ENCODE results near the gene TRIM52. TPM values are rescaled to one million over a fixed set of nuclear protein-coding genes. Genes with fewer than 3 reads are reported as not detected.

Gene TRIM52
- total and polyA plus RNA-seq, 9 of the 15 experiments (the other 6 are each of a cell fraction or from before 2014, with no cell fraction given), result 3.3 to 21.9 (median 13.5) TPM

DNA sequence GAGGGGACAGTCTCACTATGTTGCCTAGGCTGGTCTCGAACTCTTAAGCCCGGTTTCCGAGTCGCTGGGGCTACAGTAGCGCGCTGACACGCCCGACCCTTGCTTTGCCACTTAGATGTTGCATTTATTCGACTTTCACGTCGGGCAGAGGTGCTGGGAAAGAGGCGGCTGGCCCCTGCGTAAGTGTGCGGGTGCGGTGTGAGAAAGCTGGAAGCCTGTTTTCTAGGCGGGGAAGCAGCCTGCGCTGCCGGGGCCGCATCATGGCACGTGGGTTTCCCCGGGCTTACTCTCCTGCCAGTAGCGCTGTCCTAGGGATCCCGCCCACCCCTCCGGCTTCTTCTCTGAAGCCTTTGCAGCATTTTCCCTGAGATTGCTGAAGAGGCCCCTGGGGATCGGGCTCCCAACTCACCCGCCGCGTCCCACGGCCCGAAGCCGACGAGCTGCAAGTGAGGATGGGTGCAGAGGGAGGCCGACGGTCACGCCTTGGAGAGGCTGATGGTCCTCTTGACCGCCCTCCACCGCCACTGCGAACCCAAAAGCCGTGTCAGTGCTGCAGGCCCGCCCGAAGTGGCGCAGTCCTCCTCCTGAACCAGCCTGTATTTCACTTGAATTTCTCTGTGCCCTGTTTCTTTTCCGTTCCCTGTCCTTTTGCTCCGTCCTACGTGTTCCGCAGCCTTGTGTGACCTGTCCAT, 43.7 kb downstream of the TRIM52 start (continued):
- TF ChIP-seq, protein P1, sequence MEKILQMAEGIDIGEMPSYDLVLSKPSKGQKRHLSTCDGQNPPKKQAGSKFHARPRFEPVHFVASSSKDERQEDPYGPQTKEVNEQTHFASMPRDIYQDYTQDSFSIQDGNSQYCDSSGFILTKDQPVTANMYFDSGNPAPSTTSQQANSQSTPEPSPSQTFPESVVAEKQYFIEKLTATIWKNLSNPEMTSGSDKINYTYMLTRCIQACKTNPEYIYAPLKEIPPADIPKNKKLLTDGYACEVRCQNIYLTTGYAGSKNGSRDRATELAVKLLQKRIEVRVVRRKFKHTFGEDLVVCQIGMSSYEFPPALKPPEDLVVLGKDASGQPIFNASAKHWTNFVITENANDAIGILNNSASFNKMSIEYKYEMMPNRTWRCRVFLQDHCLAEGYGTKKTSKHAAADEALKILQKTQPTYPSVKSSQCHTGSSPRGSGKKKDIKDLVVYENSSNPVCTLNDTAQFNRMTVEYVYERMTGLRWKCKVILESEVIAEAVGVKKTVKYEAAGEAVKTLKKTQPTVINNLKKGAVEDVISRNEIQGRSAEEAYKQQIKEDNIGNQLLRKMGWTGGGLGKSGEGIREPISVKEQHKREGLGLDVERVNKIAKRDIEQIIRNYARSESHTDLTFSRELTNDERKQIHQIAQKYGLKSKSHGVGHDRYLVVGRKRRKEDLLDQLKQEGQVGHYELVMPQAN (IDR thresholded peaks at IDR 0.05; ENCODE audit: borderline replicate concordance), result peak; percentile 58
- TF ChIP-seq SMARCB1 (IDR thresholded peaks at IDR 0.05; ENCODE audit: insufficient read length, low read depth) (no peak), ETV6 (IDR thresholded peaks at IDR 0.05; ENCODE audit: borderline replicate concordance in 1 of 2, low read depth in 2 of 2, low read length in 1 of 2) (no peak), ETV6 (CRISPR knock-in tag; IDR thresholded peaks at IDR 0.05; ENCODE audit: borderline replicate concordance) (no peak), ELK3 (CRISPR knock-in tag; IDR thresholded peaks at IDR 0.05) (no peak), SOX6 (IDR thresholded peaks at IDR 0.05) (no peak), ZNF316 (IDR thresholded peaks at IDR 0.05) (no peak), PHF20 (IDR thresholded peaks at IDR 0.05; ENCODE audit: partially characterized antibody) (no peak), MED1 (CRISPR knock-in tag; IDR thresholded peaks at IDR 0.05; ENCODE audit: borderline replicate concordance) (no peak), MAZ (CRISPR knock-in tag; conservative IDR thresholded peaks at IDR 0.05 in 1 of 2, IDR thresholded peaks at IDR 0.05 in 1 of 2) (0 out of 4 replicates have a peak, but pooled peaks have one; percentile 4 to 41), ZNF311 (CRISPR knock-in tag; IDR thresholded peaks at IDR 0.05) (no peak), POLR2A (conservative IDR thresholded peaks at IDR 0.05) (no peak), ERF (CRISPR knock-in tag; IDR thresholded peaks at IDR 0.05) (no peak), BCLAF1 (IDR thresholded peaks at IDR 0.05; ENCODE audit: borderline replicate concordance in 1 of 2, control insufficient read depth in 1 of 2, low read depth in 2 of 2, low read length in 1 of 2) (no peak), NCOA6 (IDR thresholded peaks at IDR 0.05) (peak; percentile 80), EP400 (IDR thresholded peaks at IDR 0.05) (peak; percentile 39; the same call in 1 of the 2 replicates), ZNF639 (CRISPR knock-in tag; conservative IDR thresholded peaks at IDR 0.05 in 1 of 2, IDR thresholded peaks at IDR 0.05 in 1 of 2) (no peak), HMGN3 (IDR thresholded peaks at IDR 0.05; ENCODE audit: borderline replicate concordance, extremely low read depth, insufficient read length, low read depth, low read length) (peak; percentile 33), HMG20B (CRISPR knock-in tag; IDR thresholded peaks at IDR 0.05) (no peak)
